Head of caudate nucleus (tissue), 42 donors: Measurements from ENCODE around the gene C1orf159.
A peak's percentile ranks its signal among the peaks of the same experiment; 100 is the strongest.
"Not testable (repeated sequence)": the region's sequence is repeated elsewhere in the genome, so short reads cannot be mapped to it uniquely, and the experiment has no call there.

Experiments
- DNase-seq, 42 donors: peaks; one replicate each; pipeline versions ENCODE4 v3.0.0 to v3.0.0-alpha.2; 2020 to 2021; ENCODE audit warnings: mixed read lengths in 7 of 42
- intact Hi-C: fragments of 100-400 bp; cut with DNase I; formaldehyde crosslinking; loops from one replicate; pipeline ENCODE4 v1.15.0; 2022

Gene C1orf159

DNA sequence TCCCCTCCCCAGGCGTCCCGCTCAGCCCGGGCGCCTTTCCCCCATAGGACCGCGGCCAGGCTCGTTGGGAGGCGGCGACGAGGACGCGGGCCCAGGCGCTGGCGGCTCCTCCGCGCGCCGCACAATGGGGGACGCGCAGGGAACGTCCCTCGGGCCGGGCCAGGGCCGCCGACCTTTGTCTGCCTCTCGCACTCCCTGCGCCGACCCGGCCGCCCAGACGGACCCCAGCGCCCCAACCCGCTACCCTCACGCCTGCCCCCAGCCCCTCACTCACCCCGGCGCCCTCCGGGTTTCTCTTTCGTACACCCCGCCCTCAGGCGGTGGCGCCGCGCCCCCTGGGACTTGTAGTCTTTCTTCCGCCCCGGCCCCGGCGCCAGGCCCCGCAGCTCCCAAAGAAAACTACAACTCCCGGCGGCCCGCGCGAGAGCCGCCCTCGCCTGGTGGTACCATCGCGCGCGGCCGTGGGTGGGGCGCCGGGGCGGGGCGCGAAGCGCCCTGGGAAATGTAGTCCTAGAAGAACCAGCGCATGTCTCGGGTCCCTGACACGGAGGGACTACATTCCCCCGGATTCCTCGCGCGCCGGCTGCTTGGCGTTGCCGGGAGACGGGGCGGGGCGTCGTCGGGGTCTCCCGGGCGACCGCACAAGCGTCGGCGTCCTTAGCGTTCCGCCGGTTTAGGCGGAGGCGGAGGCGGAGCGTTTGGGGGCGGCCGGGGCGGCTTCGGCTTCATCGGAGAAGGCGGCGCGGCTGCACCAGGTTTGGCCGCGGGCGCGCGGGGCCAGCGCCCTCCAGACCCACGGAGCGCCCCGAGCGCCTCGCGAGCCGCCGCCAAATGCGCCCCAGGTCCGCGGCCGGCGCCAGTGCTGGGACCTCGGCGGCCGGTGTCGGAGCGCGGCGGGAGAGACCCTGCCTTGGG lies at the start of gene C1orf159:
Gene C1orf159, minus strand, starts transcription at position 304 of the 915 bp plus-strand sequence. CDS start 24,546 bp downstream, outside the sequence.
- intact Hi-C loops: loop anchor here (5.0 to 10.0 kb wide), 2 partner anchors 81 to 116 kb away; partner anchors contain the start of genes B3GALT6 and SDF4
- DNase-seq: peak; percentile 98 to 100 (median 99)

DNA sequence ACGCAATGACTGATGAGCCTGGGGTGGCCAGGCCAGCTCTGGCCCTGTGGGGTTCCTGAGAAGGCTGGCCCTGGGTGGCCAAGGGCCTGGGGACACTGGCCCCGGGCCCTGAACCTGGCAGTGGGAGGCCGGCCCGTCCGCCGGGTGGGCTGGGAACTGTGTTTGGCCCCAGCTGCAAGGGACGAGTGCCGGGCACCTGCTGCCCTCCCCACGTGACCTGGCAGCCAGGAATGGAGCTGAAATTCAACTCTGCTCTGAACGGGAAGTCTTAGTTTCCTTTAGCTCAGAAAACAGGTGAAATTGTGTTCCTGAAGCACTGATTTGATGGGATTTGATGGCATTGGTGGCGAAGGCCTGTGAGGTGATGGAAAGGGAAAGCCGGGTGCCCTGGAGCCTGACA lies 49.6 kb upstream of the C1orf159 start:
- no peak for DNase-seq
- intact Hi-C loops: no loop called here

DNA sequence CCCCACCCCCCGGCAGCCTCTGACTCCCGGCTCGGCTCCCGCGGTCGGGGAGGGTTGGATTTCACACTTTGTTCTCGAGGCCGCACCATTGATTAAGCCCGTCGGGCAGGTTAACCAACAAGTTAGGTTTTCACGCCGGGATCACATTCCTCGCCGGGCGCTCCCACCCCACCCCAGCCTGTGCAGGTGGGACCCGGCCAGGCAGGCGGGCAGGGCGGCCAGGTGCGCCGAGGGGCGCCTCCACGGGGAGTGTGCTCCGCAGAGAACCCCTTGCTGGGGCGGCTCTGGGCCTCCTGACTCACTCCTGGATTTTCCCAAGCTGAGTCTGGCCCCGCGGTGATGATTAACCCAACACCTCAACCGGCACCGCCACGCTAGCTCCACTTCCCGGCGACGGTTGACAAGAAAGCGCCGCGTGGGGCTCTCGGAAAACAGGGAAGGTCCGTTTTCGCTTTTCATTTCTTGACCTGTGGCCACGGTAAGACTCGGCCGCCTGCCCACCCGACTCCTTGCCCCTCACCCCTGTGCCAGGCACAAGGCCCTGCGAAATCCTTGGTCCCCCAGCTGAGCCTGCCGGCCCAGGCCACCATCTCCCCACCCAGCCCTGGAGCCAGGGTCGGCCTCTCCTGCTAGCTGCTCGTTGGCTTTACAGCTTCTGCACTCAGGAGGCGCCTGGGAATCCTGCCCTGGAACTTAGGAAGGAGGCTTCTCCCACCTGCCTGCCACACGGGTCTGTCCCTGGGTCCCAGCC lies 49.0 kb upstream of the C1orf159 start:
- no peak for DNase-seq
- intact Hi-C loops: no loop called here

DNA sequence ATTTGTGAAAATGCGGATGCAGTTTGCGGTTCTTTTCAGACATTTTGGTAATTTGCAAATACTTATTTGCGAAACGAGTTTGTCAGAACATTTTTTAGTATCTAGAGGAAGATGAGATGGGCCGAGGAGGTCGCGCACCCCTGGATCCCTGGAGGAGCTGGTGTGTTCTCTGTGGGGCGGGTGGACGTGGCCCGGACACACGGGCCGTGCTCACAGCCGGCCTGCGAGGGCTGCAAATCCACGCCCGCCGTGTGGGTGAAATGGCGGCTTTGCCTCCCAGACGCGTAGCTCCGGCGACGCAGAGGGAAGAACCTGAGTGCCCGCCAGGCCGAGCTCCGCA lies 48.4 kb upstream of the C1orf159 start:
- intact Hi-C loops: no loop called here
- no peak for DNase-seq

- intact Hi-C loops: no loop called here
- DNase-seq: no peak
Measured at GRCh38 chr1:1163538-1164070, 47.7 kb upstream of the C1orf159 start.

- intact Hi-C loops: no loop called here
- DNase-seq: no peak
Measured at GRCh38 chr1:1162597-1163537, 47.0 kb upstream of the C1orf159 start.

- DNase-seq: no peak
- intact Hi-C loops: no loop called here
Measured at GRCh38 chr1:1161683-1162079, 45.8 kb upstream of the C1orf159 start.

DNA sequence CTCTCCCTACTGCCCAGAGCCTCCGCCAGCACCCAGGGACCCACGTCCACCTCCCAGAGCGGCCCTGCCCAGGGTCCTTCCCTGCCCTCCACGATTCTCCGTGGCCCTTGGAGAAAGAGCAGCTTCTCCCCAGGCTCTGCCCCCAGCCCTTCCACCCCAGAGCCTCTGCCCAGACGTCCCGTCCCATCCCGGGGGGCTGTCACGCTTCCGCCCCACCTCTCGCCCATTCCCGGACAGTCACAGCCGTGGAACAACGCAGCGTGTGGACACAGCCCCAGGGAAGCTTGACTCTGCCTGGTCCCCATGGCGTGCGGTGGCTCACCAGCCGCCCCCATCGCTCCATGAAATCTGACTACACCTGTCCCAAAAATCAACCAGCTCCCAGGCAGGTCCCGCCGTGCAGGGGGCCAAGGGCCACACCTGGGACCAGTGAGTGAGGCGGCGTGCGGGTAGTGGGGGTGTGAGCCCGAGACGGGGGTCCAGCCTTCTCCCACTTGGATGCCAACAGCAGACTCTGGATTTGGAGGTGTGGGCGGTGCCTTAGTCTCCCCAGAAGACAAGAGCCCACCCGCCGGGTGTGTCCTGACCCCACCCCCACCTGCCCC lies 45.3 kb upstream of the C1orf159 start:
- intact Hi-C loops: no loop called here
- no peak for DNase-seq

DNA sequence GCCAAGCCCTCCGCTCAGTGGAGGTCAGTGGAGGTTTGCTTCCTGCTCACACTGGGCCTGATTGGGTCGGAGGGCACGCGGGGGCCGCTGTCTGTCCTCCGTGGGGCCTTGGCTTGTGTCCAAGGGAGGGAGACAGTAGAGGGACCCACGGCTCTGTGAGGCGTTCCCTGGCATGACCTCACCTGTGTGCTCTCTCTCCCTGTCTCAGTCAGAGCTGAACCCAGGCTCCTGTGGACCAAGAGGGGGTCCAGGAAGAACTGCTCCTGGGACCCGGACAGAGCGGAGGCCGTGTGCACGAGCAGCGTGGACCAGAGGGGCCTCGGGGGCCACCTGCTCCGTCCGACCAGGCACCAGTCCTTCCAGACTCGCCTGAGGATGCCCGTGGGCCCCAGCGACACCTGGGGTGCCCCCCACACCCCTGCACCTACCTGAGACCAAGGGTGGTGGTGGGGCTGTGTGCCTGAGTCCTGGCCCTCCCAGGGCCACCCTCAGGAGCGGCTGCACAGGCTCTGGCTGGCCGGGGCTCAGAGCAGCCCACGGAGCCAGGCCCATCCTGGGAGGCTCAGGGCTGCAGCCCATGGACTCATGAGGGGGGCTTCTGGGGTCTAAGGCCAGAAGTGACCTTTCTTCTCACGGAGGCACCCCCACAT lies 44.5 kb upstream of the C1orf159 start:
- intact Hi-C loops: no loop called here
- no peak for DNase-seq

DNA sequence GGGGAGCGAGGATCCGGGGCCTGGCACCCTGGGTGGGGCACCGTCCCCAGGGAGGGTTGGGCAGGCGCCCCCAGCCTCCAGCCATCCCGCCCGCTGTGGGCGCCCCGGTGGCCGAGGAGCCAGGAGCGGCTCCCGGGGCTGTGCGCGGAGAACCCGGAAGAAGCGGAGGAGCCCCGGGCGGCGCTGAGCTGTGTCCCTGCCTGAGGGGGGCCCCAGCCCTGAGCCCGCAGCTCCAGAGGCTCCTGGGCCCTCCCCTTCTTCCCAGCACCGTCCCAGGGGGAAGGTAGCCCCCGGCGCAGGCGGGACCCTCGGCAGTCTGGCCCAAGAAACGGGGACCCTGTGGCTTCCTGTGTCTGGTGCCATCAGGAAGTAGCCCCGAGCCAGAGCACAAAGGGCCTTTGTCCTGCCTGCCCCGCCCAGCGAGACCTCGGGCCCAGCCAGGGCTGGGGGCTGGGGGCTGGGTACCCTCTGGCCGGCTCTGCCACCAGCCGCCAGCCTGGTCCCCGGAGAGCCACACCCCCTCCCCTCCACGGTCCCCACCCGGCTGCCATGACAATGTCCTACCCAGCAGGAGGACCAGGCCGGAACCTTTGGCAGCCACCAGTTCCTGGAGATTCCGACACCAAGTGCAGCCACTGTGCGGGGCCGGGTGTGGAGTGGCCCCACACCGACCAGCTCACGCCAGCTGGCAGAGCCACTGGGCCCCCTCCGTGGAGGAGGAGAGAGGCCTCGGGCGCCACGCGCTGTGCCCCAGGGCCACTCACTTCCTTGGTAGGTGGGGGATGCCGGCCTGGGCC lies 42.2 kb upstream of the C1orf159 start:
- DNase-seq: peak; percentile 69 to 94 (median 83)
- intact Hi-C loops: no loop called here

GRCh38 chr1:1157426-1157913 lies 41.6 kb upstream of the C1orf159 start:
- intact Hi-C loops: no loop called here
- DNase-seq: peak; percentile 48 to 90 (median 76)

DNA sequence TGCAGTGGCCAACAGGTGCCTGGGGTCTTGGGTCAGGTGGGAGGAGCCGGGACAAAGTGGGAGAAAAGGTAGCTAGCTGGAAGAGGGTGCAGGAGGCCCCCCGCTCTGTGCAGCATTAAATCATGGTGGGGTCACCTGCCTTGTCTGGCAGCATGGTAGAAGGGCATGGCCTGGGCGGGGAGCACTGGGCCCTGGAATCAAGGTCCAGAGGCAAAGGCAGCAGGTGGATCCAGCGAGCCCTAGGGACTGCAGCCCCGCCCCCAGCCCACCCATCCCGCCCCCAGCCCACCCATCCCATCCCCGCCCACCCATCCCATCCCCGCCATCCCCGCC lies 41.1 kb upstream of the C1orf159 start:
- intact Hi-C loops: no loop called here
- peak in 4 of 42 donors; percentile 23 to 47 (median 40) for DNase-seq

- intact Hi-C loops: no loop called here
- DNase-seq: peak in 35 of 42 donors; percentile 11 to 77 (median 35)
Measured at GRCh38 chr1:1156140-1157032, 40.5 kb upstream of the C1orf159 start.

GRCh38 chr1:1155258-1155657 lies 39.4 kb upstream of the C1orf159 start:
- no peak for DNase-seq
- intact Hi-C loops: no loop called here

- intact Hi-C loops: no loop called here
- no peak for DNase-seq
Measured at GRCh38 chr1:1153874-1154273, 38.0 kb upstream of the C1orf159 start.

DNA sequence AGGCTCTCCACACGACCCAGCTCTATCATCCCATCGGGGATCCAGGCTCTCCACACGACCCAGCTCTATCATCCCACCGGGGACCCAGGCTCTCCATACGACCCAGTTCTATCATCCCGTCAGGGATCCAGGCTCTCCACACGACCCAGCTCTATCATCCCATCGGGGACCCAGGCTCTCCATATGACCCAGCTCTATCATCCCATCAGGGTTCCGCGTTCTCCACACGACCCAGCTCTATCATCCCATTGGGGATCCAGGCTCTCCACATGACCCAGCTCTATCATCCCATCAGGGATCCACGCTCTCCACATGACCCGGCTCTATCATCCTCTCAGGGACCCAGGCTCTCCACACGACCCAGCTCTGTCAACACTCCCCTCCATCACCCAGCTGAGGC lies 37.3 kb upstream of the C1orf159 start:
- intact Hi-C loops: not testable (repeated sequence)

More for the DNA sequence above, 37.3 kb upstream of the C1orf159 start:
- not testable (repeated sequence) for DNase-seq
